HG03565 (cell line): Measurements from ENCODE around the gene USH2A.

Source experiments
- ATAC-seq: cut with Tn5 transposase; IDR thresholded peaks from one replicate; pipeline ENCODE4 v1.9.1; 2021; ENCODE audit warnings: mild to moderate bottlenecking, moderate library complexity; ENCODE audit not compliant: unreplicated experiment

Gene USH2A

DNA sequence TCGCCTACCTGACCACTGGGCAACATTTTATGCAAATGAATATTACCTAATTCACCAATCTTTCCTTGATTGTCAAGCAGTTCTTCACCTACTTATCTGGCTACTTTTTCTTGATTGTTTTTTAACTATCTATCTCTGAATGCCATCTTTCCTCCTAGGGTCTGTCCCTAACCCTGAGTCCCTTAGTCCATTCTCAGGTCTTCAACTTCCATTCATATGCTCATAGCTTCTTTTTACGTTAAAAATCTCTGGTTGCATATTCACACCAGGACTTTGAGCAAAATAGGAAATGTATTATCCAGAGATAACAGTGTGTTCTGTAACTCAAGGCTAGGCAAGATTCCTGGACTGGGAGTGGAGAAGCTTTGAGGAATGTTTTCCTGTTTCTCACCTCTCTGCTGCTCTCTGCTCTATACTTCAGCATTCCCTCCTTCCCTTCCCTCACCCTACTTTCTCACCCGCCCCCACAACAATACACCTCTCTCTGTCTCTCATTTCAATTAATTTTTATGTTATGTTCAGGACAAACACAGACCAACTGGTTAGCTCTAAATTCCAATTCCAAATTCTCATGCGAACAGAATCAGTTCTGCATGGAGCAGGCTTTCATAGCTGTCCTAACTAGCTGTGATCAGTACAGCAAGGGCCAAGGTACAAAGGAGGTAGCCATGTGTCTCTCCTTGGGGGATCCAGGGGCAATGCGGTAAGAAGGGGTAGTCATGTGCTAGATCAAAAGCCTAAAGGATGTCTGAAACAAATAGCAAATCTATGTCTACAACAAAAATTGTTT lies 278.4 kb downstream of the USH2A start:
- no peak for ATAC-seq

DNA sequence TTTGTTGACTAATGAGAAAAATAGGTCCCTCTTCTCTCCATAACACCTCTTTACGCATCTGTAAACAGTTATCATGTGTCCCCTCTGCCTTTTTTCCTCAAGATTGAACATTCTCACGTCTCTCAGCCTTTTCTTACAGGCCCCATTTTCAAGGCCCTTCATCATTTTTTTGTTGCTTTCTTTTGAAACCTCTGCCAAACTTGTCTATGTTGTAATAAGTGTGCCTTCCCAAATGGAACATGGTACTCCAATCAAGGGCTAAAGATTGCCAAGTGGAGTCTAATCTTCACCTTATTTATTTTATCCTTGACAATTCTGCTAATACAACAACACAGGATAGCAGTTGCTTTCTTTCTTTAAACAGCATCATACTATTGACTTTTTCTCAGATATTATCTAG lies 280.3 kb downstream of the USH2A start:
- ATAC-seq: no peak

DNA sequence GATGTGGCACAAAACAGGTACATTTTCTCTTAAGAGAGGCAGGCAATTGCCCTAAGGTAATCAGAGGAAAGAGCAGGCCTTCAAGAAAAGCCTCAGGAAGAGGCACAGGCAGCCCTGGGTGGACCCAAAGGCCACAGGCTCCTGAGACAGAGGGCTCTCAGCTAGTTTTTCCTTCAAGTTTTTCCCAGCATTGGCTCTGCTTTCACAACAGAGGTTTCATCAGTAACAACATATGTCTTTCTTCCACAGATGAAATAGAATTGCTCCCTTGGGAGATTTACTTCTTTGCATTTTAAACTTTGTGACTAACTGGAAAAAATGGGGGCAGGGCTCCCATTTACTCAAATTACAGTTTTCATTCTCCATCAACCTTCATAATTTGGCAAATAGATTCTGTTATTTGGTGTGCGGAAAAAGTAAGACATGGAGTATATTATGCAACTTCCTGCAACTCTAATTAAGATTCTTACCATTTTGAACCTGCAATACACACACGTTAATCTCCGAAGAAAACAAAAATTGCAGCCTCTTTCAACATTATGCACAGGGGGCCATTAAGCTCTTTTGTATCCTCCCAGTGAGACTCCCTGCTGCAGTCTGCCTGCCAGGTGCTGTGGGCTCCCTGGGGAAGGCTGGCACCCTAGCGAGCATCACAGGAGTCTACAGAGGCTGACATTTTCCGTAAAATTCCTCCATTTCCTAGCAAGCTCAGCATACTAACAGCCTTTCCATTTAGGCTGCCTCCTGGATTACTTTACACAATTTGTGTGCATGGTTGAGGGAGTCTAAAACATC lies 282.3 kb downstream of the USH2A start:
- ATAC-seq: no peak

DNA sequence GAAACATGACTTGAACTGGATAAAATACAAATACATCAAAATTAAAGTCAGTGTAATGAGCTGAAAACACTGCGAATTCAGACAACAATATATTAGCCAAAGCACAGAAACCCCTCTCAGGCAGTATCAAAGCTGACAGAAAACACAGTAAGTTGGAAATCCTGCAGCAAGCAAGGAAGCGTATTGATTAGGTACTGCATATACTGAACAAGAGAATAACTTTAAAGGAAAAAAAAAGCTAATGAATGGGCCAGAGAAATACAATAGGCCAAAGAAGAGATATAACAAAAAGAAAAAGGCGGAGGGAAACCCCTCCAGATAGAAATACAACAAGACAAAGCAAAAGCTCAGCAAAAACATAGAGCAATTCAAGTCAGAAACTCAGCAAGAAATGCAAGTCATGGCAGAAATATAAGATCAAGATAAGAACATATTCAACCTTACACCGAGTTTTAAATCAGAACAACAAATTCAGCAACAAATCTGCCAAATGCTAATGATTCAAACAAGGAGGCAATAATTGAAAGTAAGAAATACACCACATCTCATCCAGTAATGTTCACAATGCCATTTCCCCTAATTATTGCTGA lies 299.0 kb downstream of the USH2A start:
- ATAC-seq: no peak

DNA sequence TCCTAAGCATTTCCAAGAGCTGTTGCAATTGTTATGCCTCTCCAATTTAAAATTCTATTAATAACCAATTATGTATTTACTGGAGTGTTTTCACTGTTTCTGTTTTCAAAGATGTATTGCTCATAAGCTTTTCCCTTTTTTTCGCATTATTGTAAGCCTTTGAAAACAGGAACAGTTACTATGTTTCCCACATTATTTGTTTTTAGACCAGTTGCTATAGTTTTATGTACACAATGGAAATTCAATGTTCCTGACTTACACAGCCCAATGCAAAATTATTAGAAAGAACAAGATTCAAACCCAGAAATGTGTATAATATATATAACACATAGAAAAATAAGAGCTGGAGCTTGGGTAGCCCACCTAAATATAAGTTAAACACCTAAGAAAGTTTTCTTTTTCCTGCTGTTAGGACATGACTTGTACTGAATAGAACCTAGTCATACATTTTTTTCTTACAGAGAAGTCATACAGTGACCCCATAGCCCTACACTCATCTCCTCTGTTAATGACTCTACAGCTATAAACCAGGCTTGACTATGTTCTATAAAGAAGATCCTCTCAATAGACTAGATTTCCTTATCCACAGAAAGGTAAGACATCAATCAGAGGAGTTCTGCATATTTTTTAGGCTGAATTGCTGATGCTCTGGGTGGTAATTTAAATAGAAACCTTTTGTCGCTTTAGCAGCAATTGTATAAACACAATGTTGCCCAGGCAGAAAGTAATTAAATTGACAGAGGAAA lies 299.6 kb downstream of the USH2A start:
- ATAC-seq: no peak

DNA sequence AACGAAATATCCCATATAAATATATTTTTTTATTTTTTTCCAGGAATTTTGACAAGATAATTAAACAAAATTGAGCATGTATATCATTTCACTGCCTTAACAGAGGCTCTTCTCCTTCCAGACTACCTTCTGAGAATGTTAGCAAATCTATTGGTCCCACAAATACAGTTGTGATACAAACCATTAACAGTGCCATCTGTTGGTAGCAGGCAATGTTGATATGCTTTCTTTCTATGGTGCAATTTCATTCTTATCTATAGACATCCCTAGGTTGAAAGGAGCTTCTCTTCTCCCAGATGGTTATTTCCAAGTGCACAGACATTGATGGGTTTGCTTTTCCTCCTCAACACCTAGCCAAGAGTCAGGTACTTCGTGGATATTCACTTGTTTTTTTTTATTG lies 303.6 kb downstream of the USH2A start:
- ATAC-seq: peak; percentile 77

DNA sequence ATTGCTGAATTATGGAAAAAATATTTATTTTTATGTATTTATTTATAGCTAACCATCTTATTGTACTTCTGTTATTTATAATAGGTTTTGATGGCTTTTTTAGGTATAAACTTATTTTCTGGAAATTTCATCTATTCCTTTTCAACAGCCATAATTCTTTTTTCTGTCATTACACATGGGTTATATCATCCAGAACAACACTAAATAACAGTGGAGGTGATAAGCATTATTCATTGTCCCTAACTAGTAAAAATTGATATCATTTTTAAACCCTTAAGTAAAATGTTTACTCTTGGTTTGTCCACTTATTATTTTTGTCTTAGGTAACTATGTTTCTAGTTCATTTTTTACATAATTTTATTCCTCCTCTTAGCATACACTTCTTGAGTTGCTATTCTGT lies 309.1 kb downstream of the USH2A start:
- ATAC-seq: no peak

DNA sequence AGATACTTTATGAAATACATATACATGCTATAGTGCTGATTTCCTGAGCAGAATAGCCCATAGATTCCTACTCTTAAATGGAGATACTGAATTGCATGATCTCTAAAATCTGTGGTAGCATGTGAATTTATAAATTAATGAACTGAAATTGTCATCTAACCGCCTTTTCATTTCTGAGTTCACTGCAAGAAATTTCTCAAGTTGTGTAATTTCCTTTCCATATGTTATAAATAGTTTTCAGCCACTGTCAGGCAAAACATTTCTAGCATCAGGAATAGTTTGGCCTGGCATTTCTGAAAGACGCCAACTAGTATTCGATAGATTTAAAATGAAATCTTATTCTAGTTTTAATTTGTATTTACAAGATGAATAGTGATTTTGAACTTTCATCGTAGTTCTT lies 310.1 kb downstream of the USH2A start:
- no peak for ATAC-seq

DNA sequence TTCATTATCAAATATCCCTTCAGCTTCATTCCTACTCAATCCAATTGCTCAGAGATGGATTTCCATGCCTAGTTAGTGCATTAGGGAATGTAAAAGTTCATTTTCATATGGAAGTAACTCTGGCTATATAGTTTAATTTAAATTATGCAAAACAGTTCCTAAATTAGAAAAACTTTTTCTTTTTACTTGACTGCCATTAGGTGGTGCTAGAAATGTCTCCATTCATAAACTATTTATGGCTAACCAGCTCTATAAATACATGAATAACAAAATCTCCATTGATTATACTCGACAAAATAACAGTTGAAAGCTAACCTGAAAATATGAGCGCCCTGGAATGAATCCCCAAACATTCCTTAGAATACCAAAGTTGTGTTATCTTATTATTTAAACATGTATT lies 311.4 kb downstream of the USH2A start:
- ATAC-seq: no peak

DNA sequence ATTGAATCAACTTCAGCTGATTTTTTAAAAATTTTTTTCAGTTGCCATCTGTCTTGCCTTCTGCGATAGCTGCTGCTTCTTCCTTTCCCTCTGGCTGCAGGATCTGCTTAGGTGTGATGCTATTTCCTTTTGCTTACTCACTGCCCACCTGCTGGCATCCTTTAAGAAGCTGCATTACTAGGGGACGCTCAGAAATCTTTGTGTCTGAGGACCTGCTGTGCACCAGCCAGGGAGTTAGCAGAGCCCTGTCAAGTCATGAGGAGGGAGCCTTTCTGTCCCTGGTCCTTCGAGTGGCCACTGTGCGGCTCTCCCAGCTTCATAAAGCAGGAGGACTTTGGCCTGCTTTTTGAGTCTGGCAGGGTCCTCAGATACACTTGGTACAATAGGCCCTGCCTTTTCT lies 327.8 kb downstream of the USH2A start:
- no peak for ATAC-seq

DNA sequence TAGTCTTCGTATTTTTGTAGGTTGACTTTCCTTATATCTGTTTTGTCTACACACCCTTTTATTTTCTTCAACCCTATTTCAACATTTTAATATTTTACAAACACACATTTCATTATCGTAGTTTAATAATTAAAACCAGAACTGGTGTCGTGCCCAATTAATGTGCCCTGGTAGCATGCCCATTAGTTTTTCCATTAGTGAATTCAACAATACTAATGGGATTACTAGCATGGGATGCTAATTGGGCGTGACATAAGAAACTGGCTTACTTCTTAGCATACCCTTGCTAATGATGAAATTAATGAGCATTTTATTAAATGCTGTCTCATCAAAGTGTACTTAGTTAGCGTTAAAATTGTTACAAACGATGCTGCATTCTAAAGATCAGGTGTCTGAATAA lies 332.7 kb downstream of the USH2A start:
- no peak for ATAC-seq

DNA sequence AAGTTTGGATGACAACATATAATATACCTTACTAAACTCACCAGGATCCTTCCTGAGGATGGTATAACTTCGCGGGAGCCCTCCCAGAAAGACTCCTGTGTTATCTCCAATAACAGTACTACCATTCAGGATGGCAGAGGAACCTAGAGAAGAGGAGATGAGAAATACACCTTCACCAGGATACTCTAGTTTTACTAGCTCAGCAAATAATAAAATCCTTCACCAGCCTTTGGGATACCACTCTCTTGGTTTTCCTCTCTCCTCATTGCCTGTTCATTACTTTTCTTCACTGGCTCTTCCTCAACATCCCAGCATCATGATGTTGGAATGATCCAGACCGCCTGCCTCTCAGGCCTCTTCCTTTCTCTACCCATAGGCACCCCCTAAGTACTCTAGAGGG lies 336.6 kb downstream of the USH2A start:
- ATAC-seq: no peak

DNA sequence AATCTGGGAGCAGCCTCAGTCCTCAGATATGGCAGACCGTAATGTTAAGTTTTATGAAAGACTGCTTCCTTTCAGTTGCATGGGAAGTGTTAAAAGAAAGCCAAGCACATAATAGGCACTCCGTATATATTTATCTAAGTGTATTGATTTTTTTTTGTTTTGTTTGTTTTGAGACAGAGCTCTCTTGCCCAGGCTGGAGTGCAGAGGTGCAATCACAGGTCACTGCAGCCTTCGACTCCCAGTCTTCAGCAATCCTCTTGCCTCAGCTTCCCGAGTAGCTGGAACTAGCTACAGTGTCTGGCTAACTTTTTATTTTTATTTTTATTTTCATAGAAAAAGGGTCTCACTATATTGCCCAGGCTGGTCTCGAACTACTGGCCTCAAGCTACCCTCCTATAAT lies 341.8 kb downstream of the USH2A start:
- no peak for ATAC-seq

DNA sequence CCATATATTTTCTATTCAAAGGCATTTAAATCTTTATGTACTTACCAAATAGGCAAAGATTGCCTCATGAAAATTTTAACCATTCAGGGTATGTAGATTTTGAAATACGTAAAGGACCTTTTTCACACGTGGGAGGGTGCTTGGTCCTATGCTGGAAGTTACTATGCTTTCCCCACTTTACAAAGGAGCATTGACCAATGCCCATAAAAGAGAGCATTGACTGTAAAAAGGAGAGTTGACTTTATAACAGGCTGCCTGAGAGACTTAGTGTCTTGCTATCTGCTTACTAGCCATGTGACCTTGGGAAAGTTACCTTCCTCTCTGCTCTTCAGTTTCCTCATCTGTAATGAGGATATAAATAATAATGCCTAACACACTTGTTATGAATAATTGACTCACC lies 346.5 kb downstream of the USH2A start:
- ATAC-seq: no peak

DNA sequence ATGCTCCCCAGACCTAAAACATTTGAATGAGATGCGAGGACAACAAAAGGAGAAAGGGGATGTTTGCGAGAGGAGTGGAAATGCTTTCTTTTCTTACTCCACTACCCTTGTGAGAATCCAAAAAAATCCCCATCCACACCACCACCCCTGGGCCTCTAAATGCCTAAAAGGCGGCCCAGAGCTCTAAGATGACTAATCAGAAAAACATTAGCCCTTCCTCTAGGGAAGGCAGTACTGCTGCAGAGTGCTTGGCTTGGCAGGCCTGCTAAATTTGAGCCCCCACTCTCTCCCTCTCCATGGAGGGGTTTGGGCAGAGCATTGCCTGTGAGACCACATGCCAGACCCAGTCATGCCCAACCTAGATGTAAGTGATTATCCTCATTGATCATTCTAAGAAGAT lies 347.9 kb downstream of the USH2A start:
- no peak for ATAC-seq

DNA sequence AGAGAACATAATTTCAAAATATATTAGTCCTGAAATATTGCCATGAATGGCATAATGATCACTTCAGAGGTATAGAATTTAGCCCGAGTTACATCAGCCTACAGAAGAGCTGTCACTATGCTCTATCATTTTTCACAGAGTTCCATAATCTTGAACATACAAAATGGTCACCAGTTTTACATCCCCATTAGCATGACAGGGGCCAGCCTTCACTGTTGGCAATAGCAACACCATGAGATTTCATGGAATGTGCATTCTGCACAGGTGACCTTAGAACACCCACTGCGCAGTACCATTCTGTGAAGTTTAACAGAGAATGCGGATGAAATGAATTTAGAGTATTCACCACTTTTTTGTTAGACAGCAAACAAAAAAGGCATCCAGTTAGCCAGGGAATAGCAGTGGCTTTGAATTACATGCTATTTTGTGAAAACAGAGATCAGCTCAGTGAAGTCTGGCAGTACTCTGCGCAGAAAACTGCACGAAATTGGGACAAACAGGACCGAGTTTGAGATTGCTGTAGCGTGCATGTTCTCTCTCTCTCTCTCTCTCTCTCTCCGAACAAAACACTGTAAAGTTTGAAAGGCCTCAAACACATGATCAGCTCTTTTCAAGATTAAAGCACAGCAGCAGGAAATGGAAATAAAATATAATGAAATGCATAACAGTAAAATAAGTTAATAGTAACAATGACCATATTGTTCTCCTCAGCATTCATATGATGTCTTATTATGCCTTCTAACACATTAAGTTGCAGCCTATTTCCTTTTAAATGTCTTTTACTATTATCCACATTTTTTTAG lies 349.3 kb downstream of the USH2A start:
- ATAC-seq: no peak

DNA sequence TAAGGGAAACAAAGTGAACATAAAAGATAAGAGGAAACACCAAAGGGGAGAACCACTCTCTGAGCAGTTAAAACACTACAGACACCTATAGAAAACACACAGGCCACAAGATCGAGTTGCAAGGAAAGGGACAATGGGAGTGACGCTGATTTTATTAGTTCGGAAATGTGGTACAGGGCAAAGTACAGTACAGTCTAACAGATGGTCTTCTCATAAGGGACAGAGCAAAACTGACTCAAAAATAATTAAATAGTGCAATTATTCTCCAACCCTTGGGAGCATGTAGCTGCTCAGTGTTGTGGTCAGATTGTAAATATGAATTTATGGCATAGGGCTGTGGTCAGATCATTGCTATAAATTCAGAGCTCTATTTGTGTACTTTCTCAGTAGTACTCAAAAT lies 352.0 kb downstream of the USH2A start:
- ATAC-seq: no peak

DNA sequence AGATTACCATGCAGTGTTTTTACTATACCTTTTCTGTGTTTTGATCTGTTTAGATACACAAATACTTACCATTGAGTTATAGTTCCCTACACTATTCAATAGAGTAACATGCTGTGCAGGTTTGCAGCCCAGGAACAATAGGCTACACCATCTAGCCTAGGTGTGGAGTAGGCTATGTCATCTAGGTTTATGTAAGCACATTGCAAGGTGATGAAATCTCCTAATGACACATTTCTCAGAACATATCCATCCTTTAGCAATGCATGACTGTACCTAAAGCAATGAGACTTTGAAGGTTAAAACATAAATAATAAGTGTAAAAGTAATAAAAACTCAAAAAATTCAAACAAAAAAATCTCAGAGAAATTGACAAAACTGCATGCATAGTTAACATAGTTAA lies 358.6 kb downstream of the USH2A start:
- ATAC-seq: no peak

DNA sequence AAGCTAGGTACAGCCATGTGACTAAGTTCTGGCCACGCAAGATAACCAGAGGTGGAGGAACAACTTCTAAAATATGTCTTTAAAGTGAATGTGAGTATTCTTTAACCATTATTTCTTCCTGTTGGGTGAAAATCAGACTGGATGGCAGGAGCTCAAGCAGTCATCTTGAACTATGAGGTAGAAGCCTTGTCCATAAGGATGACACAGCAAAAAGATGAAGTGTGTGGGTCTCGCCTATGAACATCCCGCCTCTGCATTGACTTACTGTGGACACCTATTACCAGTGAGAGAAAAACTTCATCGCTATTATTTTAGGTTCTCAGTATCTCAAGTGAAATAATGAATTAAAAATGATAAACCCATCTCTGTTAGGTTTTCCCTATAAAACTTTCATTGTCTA lies 365.3 kb downstream of the USH2A start:
- ATAC-seq: no peak

DNA sequence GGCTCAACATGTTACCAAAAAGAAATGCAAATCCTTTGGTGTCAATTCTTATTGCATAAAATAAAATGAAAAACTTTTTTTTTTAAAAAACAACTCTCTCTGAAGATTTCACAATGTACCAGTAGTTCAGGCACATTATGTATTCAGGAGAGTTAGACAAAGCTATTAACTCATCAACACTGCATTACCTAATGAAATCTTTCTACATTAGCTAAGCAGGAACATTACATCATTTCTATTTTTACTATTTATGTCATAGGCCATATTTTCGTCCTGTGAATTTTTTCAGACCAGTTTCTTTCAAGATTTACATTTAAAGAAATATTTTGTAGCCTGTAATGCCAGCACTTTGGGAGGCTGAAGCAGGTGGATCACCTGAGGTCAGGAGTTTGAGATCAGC lies 366.2 kb downstream of the USH2A start:
- ATAC-seq: no peak

DNA sequence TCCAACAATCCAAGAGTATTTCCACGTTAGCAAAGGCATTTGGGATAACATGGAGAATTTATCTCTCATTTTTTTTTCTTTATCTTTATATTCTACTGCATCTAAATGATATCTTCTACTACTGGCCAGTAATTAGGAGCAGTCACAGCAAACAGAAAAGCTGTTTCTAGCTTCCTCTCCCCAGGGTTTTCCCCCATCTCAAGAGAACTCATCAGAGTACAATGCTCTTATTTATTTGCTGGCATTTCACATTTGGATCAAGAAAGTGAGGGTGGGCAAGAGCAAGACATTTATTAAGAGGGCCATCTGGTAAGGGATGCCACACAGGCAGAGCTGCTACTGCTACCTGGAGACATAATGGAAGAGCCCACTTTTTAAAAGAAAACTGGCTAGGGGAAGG lies 368.2 kb downstream of the USH2A start:
- no peak for ATAC-seq
